Activated naive CD8-positive, alpha-beta T cell treated with anti-CD3 and anti-CD28 coated beads, Interleukin-2, amount 10 ng/mL, durations not matched to agents 7 days and 5 days (primary cell): ENCODE measurements around the gene FBXW7. TPM values are rescaled to one million over a fixed set of nuclear protein-coding genes. Genes with fewer than 3 reads are reported as not detected.
"Not testable (repeated sequence)": the region's sequence is repeated elsewhere in the genome, so short reads cannot be mapped to it uniquely, and the experiment has no call there.

Experiments used
- ATAC-seq: fragments of 150-1000 bp; cut with Tn5 transposase; one replicate; pipeline ENCODE4 v1.10.0; 2021; ENCODE audit warnings: low read depth, moderate library complexity
- POLR2A ChIA-PET: fragments of 350-600 bp; sonication (Branson Sonifier 250); formaldehyde crosslinking; loops from one replicate; lab custom pipeline; 2021; ENCODE audit warnings: antibody characterized with exemption; lab: Charles Lee
- DNase-seq: peaks from one replicate; pipeline ENCODE4 v3.0.0; 2021
- H3K27ac Mint-ChIP-seq: one replicate; pipeline ENCODE4 v1.8.0; 2022; ENCODE audit warnings: mild to moderate bottlenecking, mixed read lengths
- H3K27me3 Mint-ChIP-seq: one replicate; pipeline ENCODE4 v1.8.0; 2022; ENCODE audit warnings: mild to moderate bottlenecking, moderate library complexity, mixed read lengths
- H3K36me3 Mint-ChIP-seq: one replicate; pipeline ENCODE4 v1.8.0; 2021; ENCODE audit warnings: mild to moderate bottlenecking, mixed read lengths
- H3K4me1 Mint-ChIP-seq: one replicate; pipeline ENCODE4 v1.8.0; 2021; ENCODE audit warnings: mixed read lengths
- H3K4me3 Mint-ChIP-seq: one replicate; pipeline ENCODE4 v1.8.0; 2022; ENCODE audit warnings: mild to moderate bottlenecking, moderate library complexity, mixed read lengths
- H3K9me3 Mint-ChIP-seq: one replicate; pipeline ENCODE4 v1.8.0; 2021; ENCODE audit warnings: mixed read lengths
- total RNA-seq, 2 experiments: library from RNA; stranded (reverse); gene quantifications; one replicate each; pipeline ENCODE4 v1.2.3, GENCODE V29; 2021

Gene FBXW7
- total RNA-seq, 2 experiments from 2014 or later: 80.2 to 91.2 TPM

- Mint-ChIP-seq H3K36me3 (no peaks in the 10 kb centered on the region), H3K27me3 (peaks cover 16% of the 10 kb centered on the region), H3K4me1 (peaks cover 2% of the 10 kb centered on the region), H3K9me3 (peaks cover 2% of the 10 kb centered on the region), H3K27ac (no peak overlapping the region), H3K4me3 (no peak overlapping the region)
- POLR2A ChIA-PET: no interaction called here
- ATAC-seq (no peak), DNase-seq (no peak)
Observed at GRCh38 chr4:152571296-152571695, 35.4 kb upstream of the FBXW7 start.

GRCh38 chr4:152565333-152565732, 29.4 kb upstream of the FBXW7 start:
- Mint-ChIP-seq H3K4me3 (no peak overlapping the region), H3K36me3 (no peaks in the 10 kb centered on the region), H3K27me3 (peaks cover 5% of the 10 kb centered on the region), H3K9me3 (no peaks in the 10 kb centered on the region), H3K27ac (no peak overlapping the region), H3K4me1 (peaks cover 1% of the 10 kb centered on the region)
- POLR2A ChIA-PET: interaction anchor here (0.6 to 1.1 kb wide), 2 partner anchors 10 to 29 kb away, joined by 3 read pairs; partner anchors contain the start of gene FBXW7
- DNase-seq (no peak), ATAC-seq (no peak)

DNA sequence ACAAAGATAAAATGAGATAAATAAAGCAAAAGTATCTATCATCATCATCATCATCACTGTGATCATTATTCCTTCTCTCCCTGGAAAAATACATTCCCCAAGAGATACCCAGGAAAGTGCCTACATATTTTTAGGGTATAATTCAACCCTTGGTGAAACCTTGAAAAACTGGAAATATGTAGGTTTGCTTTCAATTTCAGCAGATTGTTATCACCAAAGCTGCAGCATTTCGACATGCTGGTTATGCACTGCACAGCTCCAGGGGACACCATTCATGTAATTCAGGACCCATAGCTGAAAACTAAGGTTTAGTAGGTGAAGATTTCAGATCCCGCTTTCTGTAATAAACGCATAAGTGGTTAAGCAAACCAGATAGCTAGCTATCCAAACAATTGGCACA, 28.4 kb upstream of the FBXW7 start:
- H3K36me3 Mint-ChIP-seq: no peaks in the 10 kb centered on the region

DNA sequence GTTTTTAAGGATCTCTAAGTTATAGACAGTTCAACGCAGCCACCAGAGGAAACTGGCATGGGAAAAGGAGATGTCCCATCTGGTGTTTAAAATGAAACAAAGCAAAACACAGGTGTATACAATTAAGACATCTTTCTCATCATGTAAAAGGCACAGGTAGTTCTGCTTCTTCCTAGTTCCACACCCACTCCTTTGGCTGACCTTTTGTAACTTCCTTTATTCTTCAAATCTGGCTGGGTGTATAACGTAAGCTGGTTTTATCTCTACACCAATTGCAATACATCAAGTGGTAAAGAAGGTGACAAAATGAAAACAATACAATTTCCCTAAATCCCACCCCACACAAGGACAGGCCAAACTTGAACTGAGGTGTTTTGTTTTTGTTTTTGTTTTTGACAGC, 27.3 kb upstream of the FBXW7 start:
- Mint-ChIP-seq H3K9me3 (no peaks in the 10 kb centered on the region), H3K4me1 (peaks cover 1% of the 10 kb centered on the region)
- ATAC-seq: no peak

More for the DNA sequence above, 28.4 kb upstream of the FBXW7 start:
- no peaks in the 10 kb centered on the region for H3K9me3 Mint-ChIP-seq
- ATAC-seq (no peak), DNase-seq (no peak)
- H3K4me1 Mint-ChIP-seq: peaks cover 1% of the 10 kb centered on the region
- H3K27ac Mint-ChIP-seq: no peak overlapping the region
- H3K27me3 Mint-ChIP-seq: peaks cover 5% of the 10 kb centered on the region
- POLR2A ChIA-PET: interaction anchor here (1.4 kb wide), 1 partner anchor 10 kb away, joined by 4 read pairs; no protein-coding TSS in a partner anchor
- no peak overlapping the region for H3K4me3 Mint-ChIP-seq

GRCh38 chr4:152559641-152560040, 23.7 kb upstream of the FBXW7 start:
- peaks cover 2% of the 10 kb centered on the region for H3K36me3 Mint-ChIP-seq
- POLR2A ChIA-PET: no interaction called here
- no peak overlapping the region for H3K4me3 Mint-ChIP-seq
- ATAC-seq: no peak
- H3K27ac Mint-ChIP-seq: no peak overlapping the region
- peaks cover 3% of the 10 kb centered on the region for H3K27me3 Mint-ChIP-seq
- H3K9me3 Mint-ChIP-seq: no peaks in the 10 kb centered on the region
- DNase-seq: no peak
- peaks cover 18% of the 10 kb centered on the region for H3K4me1 Mint-ChIP-seq

More for the DNA sequence above, 27.3 kb upstream of the FBXW7 start:
- no peaks in the 10 kb centered on the region for H3K36me3 Mint-ChIP-seq
- POLR2A ChIA-PET: no interaction called here
- no peak for DNase-seq
- H3K27me3 Mint-ChIP-seq: peaks cover 5% of the 10 kb centered on the region
- H3K4me3 Mint-ChIP-seq: no peak overlapping the region
- no peak overlapping the region for H3K27ac Mint-ChIP-seq

DNA sequence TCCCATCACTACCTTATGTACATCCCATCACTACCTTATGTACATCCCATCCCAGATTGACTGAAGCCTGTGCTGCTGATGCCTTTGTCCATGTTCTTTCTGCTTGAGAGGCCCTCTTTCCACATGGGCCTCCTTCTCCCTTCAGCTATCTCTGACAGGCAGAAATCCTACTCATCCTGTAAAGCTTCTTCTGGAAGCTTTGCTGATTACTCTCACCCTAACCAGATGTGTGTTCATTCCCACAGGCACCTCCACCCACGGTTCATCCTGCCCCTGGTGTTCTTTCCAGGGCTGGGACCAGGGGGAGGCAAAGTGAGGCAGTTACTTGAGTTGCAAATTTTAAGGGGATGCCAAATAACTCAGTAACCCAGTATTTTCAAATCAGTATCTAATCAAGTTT, 22.5 kb upstream of the FBXW7 start:
- H3K27me3 Mint-ChIP-seq: peaks cover 3% of the 10 kb centered on the region
- POLR2A ChIA-PET: interaction anchor here (0.6 to 0.9 kb wide), 2 partner anchors 22 to 64 kb away, joined by 3 read pairs; partner anchors contain the start of gene FBXW7
- H3K36me3 Mint-ChIP-seq: peaks cover 2% of the 10 kb centered on the region
- DNase-seq: no peak
- peaks cover 28% of the 10 kb centered on the region for H3K4me1 Mint-ChIP-seq
- H3K4me3 Mint-ChIP-seq: no peak overlapping the region
- no peak for ATAC-seq
- no peak overlapping the region for H3K27ac Mint-ChIP-seq
- H3K9me3 Mint-ChIP-seq: no peaks in the 10 kb centered on the region

- DNase-seq (no peak), ATAC-seq (no peak)
- H3K4me1 Mint-ChIP-seq: peaks cover 31% of the 10 kb centered on the region
- no peak overlapping the region for H3K4me3 Mint-ChIP-seq
- H3K9me3 Mint-ChIP-seq: no peaks in the 10 kb centered on the region
- POLR2A ChIA-PET: interaction anchor here (6.8 kb wide), 1 partner anchor 20 kb away, joined by 157 read pairs; the partner anchor contains the start of gene FBXW7
- peaks cover 2% of the 10 kb centered on the region for H3K36me3 Mint-ChIP-seq
- peak overlapping the region; percentile 14 for H3K27ac Mint-ChIP-seq
- H3K27me3 Mint-ChIP-seq: peaks cover 3% of the 10 kb centered on the region
Observed at GRCh38 chr4:152556834-152557233, 20.9 kb upstream of the FBXW7 start.

GRCh38 chr4:152556283-152556682, 20.4 kb upstream of the FBXW7 start:
- Mint-ChIP-seq H3K27me3 (peaks cover 3% of the 10 kb centered on the region), H3K27ac (peak overlapping the region; percentile 76), H3K36me3 (peaks cover 2% of the 10 kb centered on the region), H3K4me3 (peak overlapping the region; percentile 72), H3K4me1 (peaks cover 31% of the 10 kb centered on the region), H3K9me3 (no peaks in the 10 kb centered on the region)
- ATAC-seq: no peak
- POLR2A ChIA-PET: interaction anchor here (6.8 kb wide), 1 partner anchor 19 kb away, joined by 157 read pairs; the partner anchor contains the start of gene FBXW7
- no peak for DNase-seq

- Mint-ChIP-seq H3K27me3 (no peaks in the 10 kb centered on the region), H3K36me3 (peaks cover 2% of the 10 kb centered on the region), H3K27ac (peak overlapping the region; percentile 97), H3K9me3 (no peaks in the 10 kb centered on the region), H3K4me1 (peaks cover 31% of the 10 kb centered on the region), H3K4me3 (peak overlapping the region; percentile 85)
- POLR2A ChIA-PET: interaction anchor here (0.7 to 6.8 kb wide), 6 partner anchors 9 to 124 kb away, joined by 3 to 157 read pairs (median 4); partner anchors contain the start of genes FBXW7 and TMEM154
- ATAC-seq: no peak
- DNase-seq: no peak
Observed at GRCh38 chr4:152554742-152555141, 18.9 kb upstream of the FBXW7 start.

DNA sequence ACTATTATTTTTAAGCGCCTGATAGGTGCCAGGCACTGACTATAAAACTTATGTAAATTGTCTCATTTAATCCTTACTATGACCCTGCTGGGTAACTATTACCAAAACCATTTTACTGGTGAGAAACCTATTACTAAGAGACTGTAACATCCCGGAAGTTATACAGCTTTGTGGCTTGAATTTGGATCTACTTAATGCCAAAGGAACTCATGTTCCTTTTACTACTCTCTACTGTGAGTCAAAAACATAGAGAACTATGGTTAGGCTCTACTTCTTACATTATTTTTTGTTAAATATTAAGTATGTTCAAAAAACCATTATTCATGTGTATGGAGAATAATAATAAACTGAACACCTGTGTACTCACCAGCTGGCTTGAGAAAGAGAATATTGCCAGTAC, 14.8 kb upstream of the FBXW7 start:
- POLR2A ChIA-PET: interaction anchor here (0.6 to 6.8 kb wide), 2 partner anchors 13 to 472 kb away, joined by 3 to 157 read pairs; partner anchors contain the start of gene FBXW7
- peaks cover 25% of the 10 kb centered on the region for H3K4me1 Mint-ChIP-seq

DNA sequence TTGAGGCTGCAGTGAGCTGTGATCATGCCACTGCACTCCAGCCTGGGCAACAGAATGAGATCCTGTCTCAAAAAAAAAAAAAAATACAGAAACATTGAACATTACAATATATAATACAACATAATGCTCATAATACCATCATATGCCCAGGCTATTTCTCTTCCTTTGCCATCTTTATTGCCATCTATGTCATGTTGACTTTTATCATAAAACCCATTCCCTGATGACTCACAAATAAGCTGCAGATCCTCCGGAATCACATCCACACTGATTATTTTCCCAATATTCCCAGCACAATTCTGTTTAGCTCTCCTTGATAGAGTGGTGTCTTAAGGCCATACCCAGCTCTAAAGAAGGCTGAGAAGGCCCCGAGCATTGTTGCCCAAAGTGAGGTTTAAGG, 9.2 kb upstream of the FBXW7 start:
- H3K9me3 Mint-ChIP-seq: no peaks in the 10 kb centered on the region

More for the DNA sequence above, 14.8 kb upstream of the FBXW7 start:
- not testable (repeated sequence) for H3K36me3 Mint-ChIP-seq, H3K27me3 Mint-ChIP-seq, ATAC-seq, DNase-seq, H3K27ac Mint-ChIP-seq, H3K4me3 Mint-ChIP-seq, H3K9me3 Mint-ChIP-seq

GRCh38 chr4:152544533-152544932, 8.6 kb upstream of the FBXW7 start:
- POLR2A ChIA-PET, H3K27ac Mint-ChIP-seq, DNase-seq: not testable (repeated sequence)

More for the DNA sequence above, 9.2 kb upstream of the FBXW7 start:
- POLR2A ChIA-PET: no interaction called here
- Mint-ChIP-seq H3K4me1 (peaks cover 5% of the 10 kb centered on the region), H3K36me3 (peaks cover 8% of the 10 kb centered on the region), H3K27ac (no peak overlapping the region), H3K4me3 (no peak overlapping the region), H3K27me3 (no peaks in the 10 kb centered on the region)
- no peak for DNase-seq
- no peak for ATAC-seq

GRCh38 chr4:152540941-152541340, 5.0 kb upstream of the FBXW7 start:
- POLR2A ChIA-PET: interaction anchor here (0.7 kb wide), 1 partner anchor 50 kb away, joined by 3 read pairs; no protein-coding TSS in a partner anchor
- peaks cover 1% of the 10 kb centered on the region for H3K9me3 Mint-ChIP-seq
- peaks cover 21% of the 10 kb centered on the region for H3K36me3 Mint-ChIP-seq
- peaks cover 22% of the 10 kb centered on the region for H3K4me1 Mint-ChIP-seq
- no peak for DNase-seq
- no peaks in the 10 kb centered on the region for H3K27me3 Mint-ChIP-seq
- no peak for ATAC-seq
- no peak overlapping the region for H3K27ac Mint-ChIP-seq
- H3K4me3 Mint-ChIP-seq: no peak overlapping the region

More at GRCh38 chr4:152544533-152544932, 8.6 kb upstream of the FBXW7 start:
- H3K4me1 Mint-ChIP-seq, H3K9me3 Mint-ChIP-seq, H3K4me3 Mint-ChIP-seq, ATAC-seq, H3K27me3 Mint-ChIP-seq: not testable (repeated sequence)
- H3K36me3 Mint-ChIP-seq: peaks cover 13% of the 10 kb centered on the region

DNA sequence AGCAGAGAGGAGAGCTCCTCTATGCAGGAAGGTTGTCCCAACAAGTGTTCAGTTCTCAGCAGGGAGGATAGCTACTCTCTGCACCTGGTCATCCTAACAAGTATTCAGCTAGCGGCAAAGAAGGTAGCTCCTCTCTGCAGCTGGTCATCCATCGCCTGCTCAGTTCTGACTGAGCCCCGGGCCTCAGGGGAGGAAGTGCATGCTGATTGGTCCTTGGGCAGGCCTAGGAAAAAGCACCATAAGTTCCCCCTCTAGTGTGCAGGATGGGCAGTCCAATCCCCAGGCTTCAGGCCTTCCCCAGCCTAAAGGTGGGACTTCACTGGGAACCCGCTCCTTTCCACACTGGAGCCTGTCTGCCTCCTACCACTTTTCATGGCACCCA, 4.4 kb upstream of the FBXW7 start:
- DNase-seq (no peak), ATAC-seq (no peak)
- H3K4me3 Mint-ChIP-seq: no peak overlapping the region
- peaks cover 19% of the 10 kb centered on the region for H3K36me3 Mint-ChIP-seq
- POLR2A ChIA-PET: interaction anchor here (7.0 kb wide), 1 partner anchor 13 kb away, joined by 157 read pairs; no protein-coding TSS in a partner anchor
- peaks cover 22% of the 10 kb centered on the region for H3K4me1 Mint-ChIP-seq
- no peaks in the 10 kb centered on the region for H3K27me3 Mint-ChIP-seq
- H3K27ac Mint-ChIP-seq: no peak overlapping the region
- H3K9me3 Mint-ChIP-seq: peaks cover 1% of the 10 kb centered on the region
